NCI-H1092 treated with DMSO at 0.1 percent for 48 hours (cell line): ENCODE measurements around the gene GLIS2.

Experiments used
- DNase-seq: peaks from one replicate; lab custom pipeline; 2025; lab: John Stamatoyannopoulos, UW

GLIS2 gene

GRCh38 chr16:4371357-4372000, 55.6 kb downstream of the GLIS2 start, which contains the start of gene VASN:
Gene VASN (plus strand): TSS chr16:4371848. CDS start chr16:4380878, 9,030 bp downstream.
- DNase-seq = no peak

DNA sequence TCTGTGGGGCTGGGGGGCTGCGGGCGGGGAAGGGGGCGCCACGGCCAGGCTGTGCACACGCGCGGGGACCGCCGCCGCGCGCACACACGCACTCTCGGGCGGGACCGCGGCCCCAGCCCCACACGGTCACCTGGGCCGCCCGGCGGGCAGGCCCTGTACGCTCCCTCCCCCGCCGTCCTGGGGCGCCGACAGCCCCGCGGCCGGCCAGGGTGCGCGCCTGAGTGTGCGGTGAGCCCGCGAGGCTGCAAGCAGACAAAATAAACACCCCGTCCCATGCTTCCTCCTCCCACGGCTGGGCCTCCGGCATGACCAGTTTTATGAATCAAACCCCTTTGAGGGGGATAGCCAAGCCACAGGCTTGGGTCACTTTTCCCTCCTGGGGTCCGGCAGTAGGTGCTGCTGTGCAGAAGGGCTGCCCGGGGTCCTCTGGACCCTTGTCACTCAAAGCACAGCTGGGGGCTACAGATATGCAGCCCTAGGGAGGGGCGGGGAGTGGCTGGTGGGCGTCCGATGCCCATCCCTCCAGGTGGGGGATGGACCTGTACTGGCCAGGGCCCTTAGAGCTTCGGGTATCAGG, 56.2 kb downstream of the GLIS2 start:
- no peak for DNase-seq

- DNase-seq = peak; percentile 88
Observed at GRCh38 chr16:4372578-4373355, 56.9 kb downstream of the GLIS2 start.

GRCh38 chr16:4373356-4373908, 57.6 kb downstream of the GLIS2 start:
- peak; percentile 81 for DNase-seq

DNA sequence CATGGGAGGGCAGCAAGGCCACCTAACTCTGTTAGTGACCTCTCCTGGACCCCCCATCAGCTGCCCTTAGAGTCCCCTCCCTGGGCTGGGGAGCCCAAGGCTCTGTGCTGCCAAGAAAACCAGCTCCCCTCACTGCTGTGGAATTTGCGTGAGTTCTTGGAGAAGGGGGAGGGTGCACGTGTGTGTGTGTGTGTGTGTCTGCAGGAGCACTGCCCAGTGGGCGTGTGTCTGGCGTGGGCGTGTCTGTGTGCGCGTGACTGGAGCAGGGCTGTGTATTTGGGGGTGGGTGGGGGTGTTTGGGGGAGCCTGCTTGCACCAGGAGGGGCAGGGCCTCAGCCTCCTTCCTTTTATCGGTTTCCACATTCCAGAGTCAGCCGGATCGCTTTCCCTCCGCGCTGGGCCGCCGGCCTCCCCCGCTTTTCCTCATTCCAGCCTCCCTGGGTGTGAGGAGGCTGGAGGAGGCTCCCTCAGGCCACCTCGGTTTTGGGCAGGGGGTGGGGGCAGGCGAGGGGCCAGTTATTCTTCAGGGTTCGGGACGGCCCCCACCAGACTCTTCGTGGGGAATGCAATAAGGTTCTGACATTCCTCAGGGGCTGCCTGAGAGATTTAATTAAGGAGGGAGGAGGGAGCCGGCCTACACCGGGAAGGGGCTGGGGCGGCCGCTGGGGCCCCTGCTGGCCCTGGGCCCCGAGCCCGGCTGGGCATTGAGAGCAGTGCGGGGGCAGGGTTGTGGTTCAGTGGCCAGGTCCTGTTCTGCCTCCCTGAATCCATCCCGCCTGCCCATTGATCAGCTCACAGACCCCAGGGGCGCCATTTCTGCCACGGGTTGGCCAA, 58.3 kb downstream of the GLIS2 start:
- DNase-seq = no peak

DNA sequence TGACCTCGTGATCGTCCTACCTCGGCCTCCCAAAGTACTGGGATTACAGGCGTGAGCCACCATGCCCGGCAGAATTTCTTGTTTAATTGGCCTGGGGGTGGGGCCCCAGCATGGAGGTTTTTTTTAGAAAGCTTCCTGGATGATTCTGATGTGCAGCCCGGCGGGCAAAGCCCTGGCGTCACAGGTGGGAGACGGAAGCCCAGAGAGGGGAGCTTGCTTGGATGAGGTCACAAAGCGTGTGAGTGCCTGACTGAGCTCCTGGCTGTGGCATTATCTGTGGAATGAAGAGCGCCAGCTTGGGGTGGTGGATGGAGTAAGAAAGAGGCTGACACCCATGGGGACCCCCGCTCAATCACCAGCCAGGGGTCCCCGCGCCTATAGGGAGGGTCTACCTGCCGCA, 59.9 kb downstream of the GLIS2 start:
- DNase-seq = no peak

GRCh38 chr16:4376126-4376892, 60.4 kb downstream of the GLIS2 start:
- no peak for DNase-seq

DNA sequence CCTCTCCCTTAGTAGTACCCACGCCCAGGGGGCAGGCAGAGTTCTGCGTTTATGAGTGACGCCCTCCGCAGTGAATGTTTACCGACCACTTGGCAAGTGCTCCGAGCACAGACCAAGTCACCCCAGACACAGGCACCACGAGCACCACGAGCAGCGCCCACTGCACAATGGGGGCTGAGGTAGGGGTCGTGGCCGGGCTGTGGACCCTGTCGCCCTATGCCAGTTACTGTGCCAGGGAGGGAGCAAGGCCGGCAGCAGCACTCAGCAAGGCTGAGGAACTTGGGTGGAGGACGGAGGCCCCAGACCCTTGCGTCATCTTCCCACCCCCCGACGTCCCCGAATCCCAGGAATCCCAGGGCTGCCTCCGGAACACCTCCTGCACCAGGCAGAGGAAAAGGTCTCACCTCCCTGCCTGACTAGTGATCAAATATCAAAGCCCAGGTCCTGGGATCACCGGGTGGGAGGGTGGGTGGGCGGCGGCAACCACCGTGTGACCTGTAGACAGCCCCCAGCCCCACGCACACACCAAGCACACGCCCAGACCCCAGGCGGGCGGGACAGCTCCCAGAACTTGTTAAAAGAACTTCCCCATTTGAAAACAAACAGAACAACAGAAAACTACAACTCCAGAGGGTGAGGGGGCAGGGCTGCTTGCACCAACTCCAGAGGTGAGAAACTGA, 61.2 kb downstream of the GLIS2 start:
- peak; percentile 21 for DNase-seq

GRCh38 chr16:4377573-4378154, 61.8 kb downstream of the GLIS2 start:
- no peak for DNase-seq

GRCh38 chr16:4378161-4378666, 62.3 kb downstream of the GLIS2 start:
- DNase-seq = no peak

DNA sequence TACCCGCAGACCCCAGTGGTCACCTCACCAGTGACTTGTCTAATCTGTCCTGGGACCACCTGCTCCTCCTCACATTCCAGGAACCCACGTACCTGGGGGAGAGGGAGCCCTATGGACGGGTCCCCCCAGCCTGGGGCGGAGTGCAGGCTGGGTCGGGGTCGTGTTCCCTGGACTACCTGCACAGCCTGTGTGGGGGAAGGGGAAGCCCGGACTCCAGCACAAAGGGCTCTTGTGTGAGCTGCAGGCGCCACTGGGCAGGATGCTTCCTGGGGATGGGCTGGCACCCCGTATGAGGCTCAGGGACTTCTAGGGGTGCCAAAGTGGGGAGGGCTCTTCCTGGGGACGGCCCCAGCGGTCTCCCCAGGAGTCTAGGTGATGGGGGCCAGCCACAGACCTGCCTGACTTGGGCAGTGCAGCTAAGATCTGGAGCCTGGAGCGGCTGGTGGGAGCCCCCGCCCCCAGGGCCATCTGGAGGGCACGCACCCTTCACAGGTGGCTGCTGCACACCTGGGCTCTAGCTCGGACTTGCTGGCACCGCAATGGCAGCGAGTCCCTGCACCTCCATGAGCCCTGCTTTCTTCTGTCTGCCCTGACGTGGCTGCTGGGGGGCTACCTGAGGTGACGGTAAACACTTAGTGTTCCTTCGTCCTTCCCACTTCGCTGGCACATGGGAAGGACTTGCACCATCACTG, 63.3 kb downstream of the GLIS2 start:
- no peak for DNase-seq

DNA sequence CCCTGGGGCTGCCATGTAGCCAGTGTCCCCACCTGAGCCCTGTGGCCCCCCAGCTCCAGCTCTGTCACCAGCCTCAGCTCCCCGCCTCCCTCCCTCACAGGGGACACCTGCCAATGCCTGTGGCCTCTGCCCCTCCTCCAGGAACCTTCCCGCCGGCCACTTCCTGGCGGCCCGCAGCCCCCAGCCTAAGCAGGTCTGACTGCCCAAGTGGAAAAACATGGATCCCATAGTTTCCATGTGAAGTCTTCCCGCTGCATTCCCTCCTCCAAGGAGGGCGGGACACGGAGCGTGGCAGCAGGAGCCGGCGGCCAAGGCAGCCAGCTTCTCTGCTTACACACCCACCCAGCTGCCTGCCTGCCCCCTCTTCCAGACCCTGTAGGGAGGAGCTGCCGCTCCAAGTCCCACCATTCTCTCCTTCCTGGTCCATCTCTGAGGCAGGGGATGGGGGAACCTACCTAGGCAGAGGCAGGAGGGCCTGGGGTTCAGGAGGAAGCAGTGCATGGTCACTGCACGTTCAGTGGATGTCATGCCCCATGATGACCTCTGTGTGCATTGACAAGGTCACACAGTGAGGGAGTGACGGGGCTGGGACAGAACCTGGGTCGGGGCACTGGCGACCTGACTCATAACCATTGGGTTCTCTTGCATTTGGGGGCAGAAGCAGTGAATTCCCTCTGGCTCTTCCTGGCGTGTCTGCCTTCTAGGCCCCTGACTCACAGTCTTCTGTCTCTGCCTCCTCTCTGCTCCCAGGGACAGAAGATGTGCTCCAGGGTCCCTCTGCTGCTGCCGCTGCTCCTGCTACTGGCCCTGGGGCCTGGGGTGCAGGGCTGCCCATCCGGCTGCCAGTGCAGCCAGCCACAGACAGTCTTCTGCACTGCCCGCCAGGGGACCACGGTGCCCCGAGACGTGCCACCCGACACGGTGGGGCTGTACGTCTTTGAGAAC, 64.5 kb downstream of the GLIS2 start:
- no peak for DNase-seq

- no peak for DNase-seq
Observed at GRCh38 chr16:4381072-4381934, 65.4 kb downstream of the GLIS2 start.

GRCh38 chr16:4381935-4382794, 66.3 kb downstream of the GLIS2 start:
- no peak for DNase-seq

DNA sequence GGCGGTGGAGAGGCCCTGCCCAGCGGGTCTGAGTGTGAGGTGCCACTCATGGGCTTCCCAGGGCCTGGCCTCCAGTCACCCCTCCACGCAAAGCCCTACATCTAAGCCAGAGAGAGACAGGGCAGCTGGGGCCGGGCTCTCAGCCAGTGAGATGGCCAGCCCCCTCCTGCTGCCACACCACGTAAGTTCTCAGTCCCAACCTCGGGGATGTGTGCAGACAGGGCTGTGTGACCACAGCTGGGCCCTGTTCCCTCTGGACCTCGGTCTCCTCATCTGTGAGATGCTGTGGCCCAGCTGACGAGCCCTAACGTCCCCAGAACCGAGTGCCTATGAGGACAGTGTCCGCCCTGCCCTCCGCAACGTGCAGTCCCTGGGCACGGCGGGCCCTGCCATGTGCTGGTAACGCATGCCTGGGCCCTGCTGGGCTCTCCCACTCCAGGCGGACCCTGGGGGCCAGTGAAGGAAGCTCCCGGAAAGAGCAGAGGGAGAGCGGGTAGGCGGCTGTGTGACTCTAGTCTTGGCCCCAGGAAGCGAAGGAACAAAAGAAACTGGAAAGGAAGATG, 67.0 kb downstream of the GLIS2 start:
- no peak for DNase-seq
